Loucy (cell line): Measurements from ENCODE around the gene KRTAP10-9.
"Not testable (repeated sequence)": the region's sequence is repeated elsewhere in the genome, so short reads cannot be mapped to it uniquely, and the experiment has no call there.

Experiments
- H2AFZ ChIP-seq: fragments of 200-600 bp; sonication (generic); 2 replicates; pipeline ENCODE4 v1.6.0; 2016; ENCODE audit warnings: antibody characterized with exemption, mild to moderate bottlenecking, low read length, moderate library complexity
- H3F3A ChIP-seq: fragments of 200-600 bp; 2 replicates; pipeline ENCODE4 v1.6.0; 2016; ENCODE audit warnings: antibody characterized with exemption, low read depth, mild to moderate bottlenecking
- H3K27me3 ChIP-seq: fragments of 200-600 bp; sonication (generic); 2 replicates; pipeline ENCODE4 v1.6.1; 2014; ENCODE audit warnings: low read length, mild to moderate bottlenecking; ENCODE audit not compliant: insufficient read depth, poor library complexity, severe bottlenecking
- H3K36me3 ChIP-seq: fragments of 200-600 bp; sonication (generic); 2 replicates; pipeline ENCODE4 v1.6.1; 2016; ENCODE audit warnings: low read length; ENCODE audit not compliant: insufficient read depth
- H3K4me1 ChIP-seq: fragments of 200-600 bp; sonication (generic); 2 replicates; pipeline ENCODE4 v1.5.1; 2014; ENCODE audit warnings: low read length, mild to moderate bottlenecking; ENCODE audit not compliant: insufficient read depth, poor library complexity, severe bottlenecking
- H3K4me2 ChIP-seq: fragments of 200-600 bp; sonication (generic); 2 replicates; pipeline ENCODE4 v1.6.0; 2014; ENCODE audit warnings: antibody characterized with exemption, low read length, low read depth, mild to moderate bottlenecking; ENCODE audit not compliant: poor library complexity, severe bottlenecking
- H3K4me3 ChIP-seq: fragments of 200-600 bp; sonication (generic); 2 replicates; pipeline ENCODE4 v1.5.1; 2014; ENCODE audit warnings: low read length, mild to moderate bottlenecking, mixed read lengths; ENCODE audit not compliant: poor library complexity, severe bottlenecking
- H3K79me2 ChIP-seq: fragments of 200-600 bp; sonication (generic); 2 replicates; pipeline ENCODE4 v1.6.1; 2014; ENCODE audit warnings: low read length; ENCODE audit not compliant: insufficient read depth
- H3K9ac ChIP-seq: fragments of 200-600 bp; sonication (generic); 2 replicates; pipeline ENCODE4 v1.6.0; 2014; ENCODE audit warnings: mild to moderate bottlenecking, low read depth, low read length, moderate library complexity; ENCODE audit not compliant: poor library complexity, severe bottlenecking
- H3K9me2 ChIP-seq: fragments of 200-600 bp; sonication (generic); replicated peaks from 2 replicates; pipeline ENCODE4 v1.6.1; 2016; ENCODE audit warnings: low read depth, low read length, mixed read lengths
- H3K9me3 ChIP-seq: fragments of 200-600 bp; sonication (generic); 2 replicates; pipeline ENCODE4 v1.6.1; 2014; ENCODE audit warnings: mild to moderate bottlenecking, antibody characterized with exemption, low read length, low read depth; ENCODE audit not compliant: insufficient read depth
- H4K20me1 ChIP-seq: fragments of 200-600 bp; sonication (generic); 2 replicates; pipeline ENCODE4 v1.6.0; 2014; ENCODE audit warnings: antibody characterized with exemption, low read length, mild to moderate bottlenecking; ENCODE audit not compliant: insufficient read depth, poor library complexity, severe bottlenecking
- CTCF ChIP-seq: fragments of 200-600 bp; sonication (generic); conservative IDR thresholded peaks from 2 replicates; pipeline ENCODE4 v1.5.1; 2014; ENCODE audit warnings: mild to moderate bottlenecking, antibody characterized with exemption, low read length
- EZH2phosphoT487 ChIP-seq: fragments of 200-600 bp; IDR thresholded peaks from 2 replicates; pipeline ENCODE4 v1.6.1; 2018; ENCODE audit warnings: antibody characterized with exemption, mild to moderate bottlenecking, moderate library complexity, borderline replicate concordance

The KRTAP10-9 gene

DNA sequence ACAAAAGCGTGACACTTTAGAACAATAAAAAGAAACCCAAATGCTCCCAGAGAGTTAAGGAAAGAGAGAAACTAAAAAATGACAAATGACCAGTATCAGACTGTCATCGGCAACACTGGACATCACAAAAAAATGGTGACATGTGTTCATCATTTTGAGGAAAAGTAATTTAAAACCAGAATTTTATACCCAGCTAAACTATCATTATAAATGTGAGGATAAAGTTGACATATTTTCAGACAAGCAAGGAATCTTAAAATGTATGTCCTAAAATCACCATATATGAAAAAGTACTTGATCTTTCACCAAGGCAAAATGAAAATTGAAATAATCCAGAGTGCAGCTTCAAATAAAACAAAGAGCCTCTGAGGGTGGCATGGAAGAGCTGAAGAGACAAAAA lies 18.0 kb downstream of the KRTAP10-9 start:
- no peak overlapping the region for H3K4me2 ChIP-seq
- no peak overlapping the region for H3K9ac ChIP-seq
- H3K9me3 ChIP-seq = peaks cover 16% of the 10 kb centered on the region; the same call in 1 of the 2 replicates
- H2AFZ ChIP-seq = no peak overlapping the region
- H3K36me3 ChIP-seq = no peaks in the 10 kb centered on the region
- H3K4me3 ChIP-seq = no peak overlapping the region
- TF ChIP-seq CTCF (no peak), EZH2phosphoT487 (no peak)
- no peaks in the 10 kb centered on the region for H3K79me2 ChIP-seq
- H3F3A ChIP-seq = no peaks in the 10 kb centered on the region
- H4K20me1 ChIP-seq = no peaks in the 10 kb centered on the region
- no peaks in the 10 kb centered on the region for H3K9me2 ChIP-seq
- no peaks in the 10 kb centered on the region for H3K4me1 ChIP-seq
- H3K27me3 ChIP-seq = no peaks in the 10 kb centered on the region

DNA sequence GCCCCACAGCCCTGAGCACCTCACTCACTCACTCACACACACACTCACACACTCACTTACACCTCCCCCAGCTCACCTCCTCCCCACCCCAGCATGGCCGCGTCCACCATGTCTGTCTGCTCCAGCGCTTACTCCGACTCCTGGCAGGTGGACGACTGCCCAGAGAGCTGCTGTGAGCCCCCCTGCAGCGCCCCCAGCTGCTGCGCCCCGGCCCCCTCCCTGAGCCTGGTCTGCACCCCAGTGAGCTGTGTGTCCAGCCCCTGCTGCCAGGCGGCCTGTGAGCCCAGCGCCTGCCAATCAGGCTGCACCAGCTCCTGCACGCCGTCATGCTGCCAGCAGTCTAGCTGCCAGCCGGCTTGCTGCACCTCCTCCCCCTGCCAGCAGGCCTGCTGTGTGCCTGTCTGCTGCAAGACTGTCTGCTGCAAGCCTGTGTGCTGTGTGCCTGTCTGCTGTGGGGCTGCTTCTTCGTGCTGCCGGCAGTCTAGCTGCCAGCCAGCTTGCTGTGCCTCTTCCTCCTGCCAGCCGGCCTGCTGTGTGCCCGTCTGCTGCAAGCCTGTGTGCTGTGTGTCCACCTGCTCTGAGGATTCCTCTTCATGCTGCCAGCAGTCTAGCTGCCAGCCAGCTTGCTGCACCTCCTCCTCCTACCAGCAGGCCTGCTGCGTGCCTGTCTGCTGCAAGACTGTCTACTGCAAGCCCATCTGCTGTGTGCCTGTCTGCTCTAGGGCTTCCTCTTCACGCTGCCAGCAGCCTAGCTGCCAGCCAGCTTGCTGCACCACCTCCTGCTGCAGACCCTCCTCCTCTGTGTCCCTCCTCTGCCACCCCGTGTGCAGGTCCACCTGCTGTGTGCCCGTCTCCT lies 19.7 kb downstream of the KRTAP10-9 start, which contains the start of gene KRTAP10-11:
KRTAP10-11 (plus strand) TSS at position 49 of the 856 bp plus-strand sequence; CDS start at position 94, 45 bp downstream.
- H3K27me3 ChIP-seq, H4K20me1 ChIP-seq, H2AFZ ChIP-seq, H3K9me2 ChIP-seq, H3K79me2 ChIP-seq, H3K4me3 ChIP-seq, H3K4me2 ChIP-seq, H3K9ac ChIP-seq, H3K4me1 ChIP-seq, H3F3A ChIP-seq, H3K36me3 ChIP-seq: not testable (repeated sequence)
- peaks cover 12% of the 10 kb centered on the region; the same call in 1 of the 2 replicates for H3K9me3 ChIP-seq

GRCh38 chr21:44647222-44647552 lies 20.3 kb downstream of the KRTAP10-9 start:
- Histone ChIP-seq H3K4me3 (no peak overlapping the region), H3K9me3 (peaks cover 12% of the 10 kb centered on the region; the same call in 1 of the 2 replicates), H3K36me3 (no peaks in the 10 kb centered on the region), H3K79me2 (no peaks in the 10 kb centered on the region), H3K27me3 (no peaks in the 10 kb centered on the region), H3K4me2 (no peak overlapping the region), H4K20me1 (no peaks in the 10 kb centered on the region), H3F3A (no peaks in the 10 kb centered on the region), H3K9me2 (no peaks in the 10 kb centered on the region), H3K4me1 (no peaks in the 10 kb centered on the region), H3K9ac (no peak overlapping the region), H2AFZ (no peak overlapping the region)
- no peak for TF ChIP-seq EZH2phosphoT487
- TF ChIP-seq CTCF = no peak
